Spleen (tissue), 11 donors: ENCODE results near the gene CACNG7. TPM values are rescaled to one million over a fixed set of nuclear protein-coding genes. Genes with fewer than 3 reads are reported as not detected.

Source experiments
- DNase-seq: peaks from one replicate; pipeline ENCODE4 v3.0.0-alpha.2; 2020
- H3K27ac ChIP-seq, 8 donors: fragments of 200-600 bp; sonication (generic) in 7 of 8; 1 replicate in 4 of 8; 2 replicates in 4 of 8; pipeline versions ENCODE4 v1.5.0 to v1.8.0; 2016 to 2021; ENCODE audit warnings: inconsistent platforms in 4 of 8, mild to moderate bottlenecking in 4 of 8, moderate library complexity in 1 of 8
- H3K27me3 ChIP-seq, 7 donors: fragments of 200-600 bp; sonication (generic) in 6 of 7; replicated peaks in 1 of 7; 1 replicate in 4 of 7; 2 replicates in 3 of 7; pipeline versions ENCODE4 v1.5.0 to v1.8.0; 2016 to 2021; ENCODE audit warnings: inconsistent platforms in 3 of 7, mild to moderate bottlenecking in 1 of 7
- H3K36me3 ChIP-seq, 6 donors: fragments of 200-600 bp; sonication (generic) in 5 of 6; 1 replicate in 4 of 6; 2 replicates in 2 of 6; pipeline versions ENCODE4 v1.5.0 to v1.8.0; 2016 to 2021; ENCODE audit warnings: inconsistent platforms in 2 of 6
- H3K4me1 ChIP-seq, 6 donors: fragments of 200-600 bp; sonication (generic) in 5 of 6; 1 replicate in 3 of 6; 2 replicates in 3 of 6; pipeline versions ENCODE4 v1.5.0 to v1.8.0; 2016 to 2021; ENCODE audit warnings: inconsistent platforms in 3 of 6
- H3K4me3 ChIP-seq, 8 donors: fragments of 200-600 bp; sonication (generic) in 7 of 8; 1 replicate in 4 of 8; 2 replicates in 4 of 8; pipeline versions ENCODE4 v1.5.0 to v1.8.0; 2016 to 2021; ENCODE audit warnings: inconsistent platforms in 4 of 8, mild to moderate bottlenecking in 4 of 8, moderate library complexity in 2 of 8
- H3K9me3 ChIP-seq, 8 donors: fragments of 200-600 bp; sonication (generic) in 7 of 8; 1 replicate in 4 of 8; 2 replicates in 4 of 8; pipeline versions ENCODE4 v1.5.0 to v1.8.0; 2016 to 2021; ENCODE audit warnings: inconsistent platforms in 4 of 8
- POLR2A ChIP-seq, 3 donors: fragments of 450-650 bp; IDR thresholded peaks; one replicate each; pipeline ENCODE4 v1.5.1; 2017; ENCODE audit warnings: antibody characterized with exemption in 3 of 3, mild to moderate bottlenecking in 1 of 3
- POLR2AphosphoS5 ChIP-seq, 3 donors: sonication (generic); formaldehyde crosslinking; IDR thresholded peaks; one replicate each; pipeline ENCODE4 v1.5.1; 2017; ENCODE audit warnings: antibody characterized with exemption in 3 of 3
- WGBS, 5 donors: extraction: QIAGEN DNeasy Blood & Tissue Kit in 3 of 5; methylation state at CpG; one replicate each; pipeline versions ENCODE4 v1.1.5 to v1.1.7; 2013 to 2018; 5-methylcytosine and 5-hydroxymethylcytosine counted together
- intact Hi-C: fragments of 100-400 bp; cut with DNase I; formaldehyde crosslinking; loops from one replicate; pipeline ENCODE4 v1.15.0; 2023; ENCODE audit warnings: low total_unique reads
- polyA plus RNA-seq, 3 donors: library from polyadenylated mRNA; stranded (reverse); fragments of 200-250 nt; gene quantifications; one replicate each; pipeline ENCODE4 v1.2.1, GENCODE V29; 2013
- total RNA-seq, 7 donors: library from RNA; depleted of rRNA in 3 of 7; stranded (reverse); fragments of >200 nt in 3 of 7; fragmentation: NEBNext Ultra II Directional in 4 of 7; extraction: Animal tissue kit (Norgen Biotek cat#: 25700) in 4 of 7; gene quantifications; one replicate each; pipeline versions ENCODE4 v1.1.0 to v1.2.1, GENCODE V29; 2016 to 2021
- TF ChIP-seq, protein P1 (sequence below), 11 experiments: fragments of 200-600 bp in 7 of 11; fragments of 450-650 bp in 4 of 11; sonication (generic) in 4 of 11; IDR thresholded peaks in 8 of 11; conservative IDR thresholded peaks in 3 of 11; 1 replicate in 7 of 11; 2 replicates in 4 of 11; pipeline versions ENCODE4 v1.4.0 to v1.8.0; 2016 to 2021; ENCODE audit warnings: antibody characterized with exemption in 11 of 11, inconsistent platforms in 4 of 11, mild to moderate bottlenecking in 1 of 11
- donor health status: healthy with polysubstance abuse.
- donor health status: DM: no; HTN: no; CAD: no; lungs with moderate emphysema.
- donor health status: DM: no; HTN: no; CAD: no.
- donor health status: Bipolar disorder and iron deficiency.
- donor health status: healthy.
- donor health status: DM: no; HTN: no; CAD: no.
- donor health status: DM: yes; HTN: yes; CAD: no.

CACNG7 gene
- total and polyA plus RNA-seq, 10 donors = not detected

GRCh38 chr19:53951436-53951835, 42.4 kb downstream of the CACNG7 start:
- TF ChIP-seq POLR2AphosphoS5 (IDR thresholded peaks at IDR 0.05) (no peak), POLR2A (IDR thresholded peaks at IDR 0.05) (no peak)
- TF ChIP-seq, protein P1, sequence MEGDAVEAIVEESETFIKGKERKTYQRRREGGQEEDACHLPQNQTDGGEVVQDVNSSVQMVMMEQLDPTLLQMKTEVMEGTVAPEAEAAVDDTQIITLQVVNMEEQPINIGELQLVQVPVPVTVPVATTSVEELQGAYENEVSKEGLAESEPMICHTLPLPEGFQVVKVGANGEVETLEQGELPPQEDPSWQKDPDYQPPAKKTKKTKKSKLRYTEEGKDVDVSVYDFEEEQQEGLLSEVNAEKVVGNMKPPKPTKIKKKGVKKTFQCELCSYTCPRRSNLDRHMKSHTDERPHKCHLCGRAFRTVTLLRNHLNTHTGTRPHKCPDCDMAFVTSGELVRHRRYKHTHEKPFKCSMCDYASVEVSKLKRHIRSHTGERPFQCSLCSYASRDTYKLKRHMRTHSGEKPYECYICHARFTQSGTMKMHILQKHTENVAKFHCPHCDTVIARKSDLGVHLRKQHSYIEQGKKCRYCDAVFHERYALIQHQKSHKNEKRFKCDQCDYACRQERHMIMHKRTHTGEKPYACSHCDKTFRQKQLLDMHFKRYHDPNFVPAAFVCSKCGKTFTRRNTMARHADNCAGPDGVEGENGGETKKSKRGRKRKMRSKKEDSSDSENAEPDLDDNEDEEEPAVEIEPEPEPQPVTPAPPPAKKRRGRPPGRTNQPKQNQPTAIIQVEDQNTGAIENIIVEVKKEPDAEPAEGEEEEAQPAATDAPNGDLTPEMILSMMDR (IDR thresholded peaks at IDR 0.05 in 8 of 11, conservative IDR thresholded peaks at IDR 0.05 in 3 of 11) = no peak
- Histone ChIP-seq H3K27me3 (peaks cover 0 to 98% (median 0%) of the 10 kb centered on the region in 7 donors), H3K4me3 (no peak overlapping the region), H3K4me1 (no peaks in the 10 kb centered on the region), H3K9me3 (peaks cover 0 to 10% (median 4%) of the 10 kb centered on the region in 8 donors), H3K27ac (no peak overlapping the region), H3K36me3 (no peaks in the 10 kb centered on the region)
- intact Hi-C loops = no loop called here
- DNase-seq = no peak
- 15 to 22% (median 20%) methylated on average over 11 of the region's 11 CpGs for WGBS, 5 donors

DNA sequence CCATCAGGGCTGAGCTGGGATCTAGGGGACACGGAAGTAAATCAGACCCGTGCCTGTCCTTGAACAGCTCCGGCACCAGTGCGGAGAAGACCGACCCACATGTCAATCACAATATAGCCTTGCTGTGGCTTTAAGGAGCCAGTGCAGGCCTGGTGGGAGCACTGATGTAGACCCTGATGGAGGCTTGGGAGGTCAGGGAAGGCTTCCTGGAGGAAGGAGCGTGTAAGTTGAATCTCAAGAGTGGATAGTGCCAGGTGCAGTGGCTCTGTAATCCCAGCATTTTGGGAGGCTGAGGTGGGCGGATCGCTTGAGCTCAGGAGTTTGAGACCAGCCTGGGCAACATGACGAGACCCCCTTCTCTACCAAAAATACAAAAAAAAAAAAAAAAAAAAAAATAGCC, 42.9 kb downstream of the CACNG7 start:
- TF ChIP-seq POLR2A (IDR thresholded peaks at IDR 0.05) (no peak), POLR2AphosphoS5 (IDR thresholded peaks at IDR 0.05) (no peak)
- TF ChIP-seq, protein P1 (IDR thresholded peaks at IDR 0.05 in 8 of 11, conservative IDR thresholded peaks at IDR 0.05 in 3 of 11) = no peak
- intact Hi-C loops = no loop called here
- DNase-seq = no peak
- Histone ChIP-seq H3K9me3 (peaks cover 0 to 10% (median 4%) of the 10 kb centered on the region in 8 donors), H3K4me3 (no peak overlapping the region), H3K4me1 (no peaks in the 10 kb centered on the region), H3K36me3 (no peaks in the 10 kb centered on the region), H3K27ac (no peak overlapping the region), H3K27me3 (peaks cover 0 to 98% (median 0%) of the 10 kb centered on the region in 7 donors)
- WGBS, 5 donors = 77 to 86% (median 83%) methylated on average over 9 of the region's 9 CpGs

DNA sequence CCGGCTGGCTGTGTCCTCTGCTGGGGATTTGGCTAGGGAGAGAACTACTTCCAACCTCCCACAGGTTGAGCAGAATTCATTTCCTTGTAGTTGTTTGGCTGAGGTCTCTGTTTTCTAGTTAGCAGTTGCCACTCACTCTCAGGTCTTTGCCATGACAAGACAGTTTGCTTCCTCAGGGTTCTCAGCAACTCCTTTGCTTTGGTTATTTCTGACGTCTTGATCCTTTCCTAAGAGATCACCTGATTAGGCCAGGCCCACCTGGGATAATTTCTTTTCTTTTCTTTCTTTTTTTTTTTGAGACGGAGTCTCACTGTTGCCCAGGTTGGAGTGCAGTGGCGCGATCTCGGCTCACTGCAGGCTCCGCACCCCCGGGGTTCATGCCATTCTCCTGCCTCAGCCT, 44.3 kb downstream of the CACNG7 start:
- H3K27me3 ChIP-seq = peaks cover 0 to 98% (median 13%) of the 10 kb centered on the region in 7 donors
- H3K4me1 ChIP-seq = no peaks in the 10 kb centered on the region
- no peak for DNase-seq
- intact Hi-C loops = no loop called here
- H3K27ac ChIP-seq = no peak overlapping the region
- H3K9me3 ChIP-seq = peaks cover 0 to 10% (median 4%) of the 10 kb centered on the region in 8 donors
- no peak overlapping the region for H3K4me3 ChIP-seq
- 78 to 93% (median 89%) methylated on average over 8 of the region's 8 CpGs for WGBS, 5 donors
- TF ChIP-seq, protein P1 (IDR thresholded peaks at IDR 0.05 in 8 of 11, conservative IDR thresholded peaks at IDR 0.05 in 3 of 11) = no peak
- TF ChIP-seq POLR2AphosphoS5 (IDR thresholded peaks at IDR 0.05) = no peak
- TF ChIP-seq POLR2A (IDR thresholded peaks at IDR 0.05) = no peak
- no peaks in the 10 kb centered on the region for H3K36me3 ChIP-seq

- intact Hi-C loops = no loop called here
- Histone ChIP-seq H3K4me1 (no peaks in the 10 kb centered on the region), H3K27me3 (peaks cover 4 to 100% (median 48%) of the 10 kb centered on the region in 7 donors), H3K4me3 (no peak overlapping the region), H3K27ac (no peak overlapping the region), H3K36me3 (no peaks in the 10 kb centered on the region), H3K9me3 (peaks cover 0 to 10% (median 4%) of the 10 kb centered on the region in 8 donors)
- 3 to 7% (median 6%) methylated on average over 15 of the region's 15 CpGs for WGBS, 5 donors
- DNase-seq = no peak
- TF ChIP-seq POLR2AphosphoS5 (IDR thresholded peaks at IDR 0.05) = no peak
- TF ChIP-seq POLR2A (IDR thresholded peaks at IDR 0.05) = no peak
- TF ChIP-seq, protein P1 (IDR thresholded peaks at IDR 0.05 in 8 of 11, conservative IDR thresholded peaks at IDR 0.05 in 3 of 11) = no peak
These were observed 48.5 kb downstream of the CACNG7 start for GRCh38 chr19:53957448-53958167.
